Measurements from ENCODE around the gene FUT2.

DNA sequence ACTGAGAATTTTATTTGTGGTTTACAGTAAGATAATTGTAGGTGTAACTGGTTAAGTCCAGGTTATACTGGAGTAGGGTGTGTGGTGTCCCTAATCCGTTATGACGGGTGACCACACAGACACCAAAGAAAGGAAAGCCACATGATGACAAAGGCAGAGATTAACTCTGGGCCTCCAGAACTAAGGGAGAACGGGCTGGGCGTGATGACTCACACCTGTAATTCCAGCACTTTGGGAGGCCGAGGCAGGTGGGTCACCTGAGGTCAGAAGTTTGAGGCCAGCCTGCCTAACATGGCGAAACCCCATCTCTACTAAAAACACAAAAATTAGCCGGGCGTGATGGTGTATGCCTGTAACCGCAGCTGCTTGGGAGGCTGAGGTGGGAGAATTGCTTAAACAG lies 10.2 kb upstream of the FUT2 start:
- TF ChIP-seq, protein P1, sequence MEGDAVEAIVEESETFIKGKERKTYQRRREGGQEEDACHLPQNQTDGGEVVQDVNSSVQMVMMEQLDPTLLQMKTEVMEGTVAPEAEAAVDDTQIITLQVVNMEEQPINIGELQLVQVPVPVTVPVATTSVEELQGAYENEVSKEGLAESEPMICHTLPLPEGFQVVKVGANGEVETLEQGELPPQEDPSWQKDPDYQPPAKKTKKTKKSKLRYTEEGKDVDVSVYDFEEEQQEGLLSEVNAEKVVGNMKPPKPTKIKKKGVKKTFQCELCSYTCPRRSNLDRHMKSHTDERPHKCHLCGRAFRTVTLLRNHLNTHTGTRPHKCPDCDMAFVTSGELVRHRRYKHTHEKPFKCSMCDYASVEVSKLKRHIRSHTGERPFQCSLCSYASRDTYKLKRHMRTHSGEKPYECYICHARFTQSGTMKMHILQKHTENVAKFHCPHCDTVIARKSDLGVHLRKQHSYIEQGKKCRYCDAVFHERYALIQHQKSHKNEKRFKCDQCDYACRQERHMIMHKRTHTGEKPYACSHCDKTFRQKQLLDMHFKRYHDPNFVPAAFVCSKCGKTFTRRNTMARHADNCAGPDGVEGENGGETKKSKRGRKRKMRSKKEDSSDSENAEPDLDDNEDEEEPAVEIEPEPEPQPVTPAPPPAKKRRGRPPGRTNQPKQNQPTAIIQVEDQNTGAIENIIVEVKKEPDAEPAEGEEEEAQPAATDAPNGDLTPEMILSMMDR (optimal IDR thresholded peaks at IDR 0.05 in 1 of 3, IDR thresholded peaks at IDR 0.05 in 1 of 3, conservative IDR thresholded peaks at IDR 0.05 in 1 of 3; ENCODE audit: extremely low read depth in 1 of 3, insufficient read depth in 2 of 3, low read length in 3 of 3) = no peak
- no peak for TF ChIP-seq EZH2 (IDR thresholded peaks at IDR 0.05; ENCODE audit: low read length)

All from keratinocyte (primary cell).